Suprapubic skin (tissue), 4 donors: ENCODE results near the gene CALCOCO2. TPM values are rescaled to one million over a fixed set of nuclear protein-coding genes. Genes with fewer than 3 reads are reported as not detected.

Source experiments
- DNase-seq, 2 donors: peaks; one replicate each; pipeline ENCODE4 v3.0.0-alpha.2; 2019; ENCODE audit warnings: low spot score in 2 of 2
- H3K27ac ChIP-seq: fragments of 200-600 bp; sonication (generic); one replicate; pipeline ENCODE4 v1.5.1; 2019
- H3K27me3 ChIP-seq: fragments of 200-600 bp; sonication (generic); one replicate; pipeline ENCODE4 v1.5.1; 2019
- H3K36me3 ChIP-seq: fragments of 200-600 bp; sonication (generic); one replicate; pipeline ENCODE4 v1.5.1; 2019
- H3K4me1 ChIP-seq: fragments of 200-600 bp; sonication (generic); one replicate; pipeline ENCODE4 v1.5.1; 2019
- H3K4me3 ChIP-seq: fragments of 200-600 bp; sonication (generic); one replicate; pipeline ENCODE4 v1.5.1; 2019; ENCODE audit warnings: mild to moderate bottlenecking
- H3K9me3 ChIP-seq: fragments of 200-600 bp; sonication (generic); one replicate; pipeline ENCODE4 v1.5.1; 2019
- CTCF ChIP-seq, 2 donors: fragments of 200-600 bp in 1 of 2; fragments of 450-650 bp in 1 of 2; sonication (generic) in 1 of 2; IDR thresholded peaks; one replicate each; pipeline ENCODE4 v1.5.1; 2016 to 2019; ENCODE audit warnings: antibody characterized with exemption in 2 of 2, mild to moderate bottlenecking in 1 of 2, moderate library complexity in 1 of 2
- EP300 ChIP-seq: sonication (generic); formaldehyde crosslinking; IDR thresholded peaks from one replicate; pipeline ENCODE4 v1.6.1; 2017; ENCODE audit warnings: antibody characterized with exemption
- POLR2A ChIP-seq, 2 donors: fragments of 450-650 bp; IDR thresholded peaks; one replicate each; pipeline ENCODE4 v1.6.1; 2017; ENCODE audit warnings: antibody characterized with exemption in 2 of 2, mild to moderate bottlenecking in 2 of 2, moderate library complexity in 2 of 2
- POLR2AphosphoS5 ChIP-seq, 3 donors: sonication (generic); formaldehyde crosslinking; IDR thresholded peaks; one replicate each; pipeline ENCODE4 v1.6.1; 2017; ENCODE audit warnings: antibody characterized with exemption in 3 of 3
- WGBS: methylation state at CpG from one replicate; pipeline ENCODE4 v1.1.5; 2018; 5-methylcytosine and 5-hydroxymethylcytosine counted together
- total RNA-seq, 4 donors: library from RNA; depleted of rRNA; stranded (reverse); fragments of >200 nt; gene quantifications; one replicate each; pipeline ENCODE4 v1.1.0, GENCODE V29; 2016

The CALCOCO2 gene
- 100 to 1,000 TPM in 2 of 4 donors, 10 to 100 TPM in 2; 87.2 to 133 (median 102) TPM for total RNA-seq

- peak; percentile 96 to 97 for DNase-seq
- no peaks in the 10 kb centered on the region for H3K27me3 ChIP-seq
- 1% methylated on average over 38 of the region's 48 CpGs for WGBS
- peak in 2 of 3 donors; percentile 23 to 50 for TF ChIP-seq POLR2AphosphoS5 (IDR thresholded peaks at IDR 0.05)
- no peak for TF ChIP-seq EP300
- TF ChIP-seq POLR2A (IDR thresholded peaks at IDR 0.05), result peak; percentile 14 to 89
- no peak for TF ChIP-seq CTCF (IDR thresholded peaks at IDR 0.05)
- no peaks in the 10 kb centered on the region for H3K36me3 ChIP-seq
- H3K4me3 ChIP-seq, result peak within 1 kb of the TSS; percentile 90
- no peaks in the 10 kb centered on the region for H3K9me3 ChIP-seq
- H3K27ac ChIP-seq, result peak within 1 kb of the TSS; percentile 92
- H3K4me1 ChIP-seq, result peaks cover 42% of the 10 kb centered on the region
Measured at GRCh38 chr17:48830840-48831548, at the start of gene CALCOCO2. Gene CALCOCO2 (plus strand): TSS chr17:48831035. CDS start chr17:48841708, 10,673 bp downstream.

GRCh38 chr17:48787828-48788227, 43.0 kb upstream of the CALCOCO2 start:
- no peaks in the 10 kb centered on the region for H3K4me1 ChIP-seq
- DNase-seq, result no peak
- no peaks in the 10 kb centered on the region for H3K9me3 ChIP-seq
- H3K27ac ChIP-seq, result no peak overlapping the region
- no peaks in the 10 kb centered on the region for H3K36me3 ChIP-seq
- WGBS, result 81% methylated on average over 7 of the region's 7 CpGs
- H3K27me3 ChIP-seq, result peaks cover 40% of the 10 kb centered on the region
- TF ChIP-seq POLR2A (IDR thresholded peaks at IDR 0.05) (no peak), POLR2AphosphoS5 (IDR thresholded peaks at IDR 0.05) (no peak), CTCF (IDR thresholded peaks at IDR 0.05) (no peak), EP300 (no peak)
- no peak overlapping the region for H3K4me3 ChIP-seq

- TF ChIP-seq CTCF (IDR thresholded peaks at IDR 0.05) (no peak), POLR2AphosphoS5 (IDR thresholded peaks at IDR 0.05) (no peak), POLR2A (IDR thresholded peaks at IDR 0.05) (no peak), EP300 (no peak)
- Histone ChIP-seq H3K36me3 (no peaks in the 10 kb centered on the region), H3K9me3 (no peaks in the 10 kb centered on the region), H3K4me1 (no peaks in the 10 kb centered on the region), H3K27me3 (peaks cover 37% of the 10 kb centered on the region), H3K4me3 (no peak overlapping the region), H3K27ac (no peak overlapping the region)
- no peak for DNase-seq
- 34% methylated on average over 7 of the region's 9 CpGs for WGBS
Measured at GRCh38 chr17:48790607-48791127, 40.2 kb upstream of the CALCOCO2 start.

- Histone ChIP-seq H3K27me3 (peaks cover 31% of the 10 kb centered on the region), H3K4me1 (no peaks in the 10 kb centered on the region), H3K27ac (no peak overlapping the region), H3K36me3 (no peaks in the 10 kb centered on the region), H3K9me3 (no peaks in the 10 kb centered on the region), H3K4me3 (no peak overlapping the region)
- DNase-seq, result peak; percentile 82 to 83
- TF ChIP-seq CTCF (IDR thresholded peaks at IDR 0.05) (peak; percentile 51 to 69), EP300 (no peak), POLR2A (IDR thresholded peaks at IDR 0.05) (no peak), POLR2AphosphoS5 (IDR thresholded peaks at IDR 0.05) (no peak)
- WGBS, result 100% methylated on average over 1 of the region's 14 CpGs
Measured at GRCh38 chr17:48791128-48792032, 39.5 kb upstream of the CALCOCO2 start.
